Measurements from ENCODE around the gene ALOX12.
"Not testable (repeated sequence)": the region's sequence is repeated elsewhere in the genome, so short reads cannot be mapped to it uniquely, and the experiment has no call there.

DNA sequence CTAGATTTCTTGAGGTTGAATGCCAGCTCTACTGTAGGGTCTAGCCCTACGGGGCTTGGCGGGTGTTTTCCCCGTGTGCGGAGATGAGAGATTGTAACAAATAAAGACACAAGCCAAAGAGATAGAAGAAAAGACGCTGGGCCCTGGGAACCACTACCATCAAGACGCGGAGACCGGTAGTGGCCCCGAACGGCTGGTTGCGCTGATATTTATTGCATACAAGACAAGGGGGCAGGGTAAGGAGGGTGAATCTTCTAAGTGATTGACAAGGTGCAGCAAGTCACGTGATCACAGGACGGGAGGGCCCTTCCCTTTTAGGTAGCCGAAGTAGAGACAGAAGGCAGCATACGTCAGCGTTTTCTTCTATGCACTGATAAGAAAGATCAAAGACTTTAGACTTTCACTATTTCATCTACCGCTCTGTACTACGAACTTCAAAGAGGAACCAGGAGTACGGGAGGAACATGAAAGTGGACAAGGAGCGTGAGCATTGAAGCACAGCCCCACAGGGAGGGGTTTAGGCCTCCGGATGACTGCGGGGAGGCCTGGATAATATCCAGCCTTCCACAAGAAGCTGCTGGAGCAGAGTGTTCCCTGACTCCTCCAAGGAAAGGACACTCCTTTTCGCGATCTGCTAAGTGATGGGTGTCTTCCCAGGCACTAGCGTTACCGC is 51.0 kb downstream of the ALOX12 start:
- TF ChIP-seq, protein P1, sequence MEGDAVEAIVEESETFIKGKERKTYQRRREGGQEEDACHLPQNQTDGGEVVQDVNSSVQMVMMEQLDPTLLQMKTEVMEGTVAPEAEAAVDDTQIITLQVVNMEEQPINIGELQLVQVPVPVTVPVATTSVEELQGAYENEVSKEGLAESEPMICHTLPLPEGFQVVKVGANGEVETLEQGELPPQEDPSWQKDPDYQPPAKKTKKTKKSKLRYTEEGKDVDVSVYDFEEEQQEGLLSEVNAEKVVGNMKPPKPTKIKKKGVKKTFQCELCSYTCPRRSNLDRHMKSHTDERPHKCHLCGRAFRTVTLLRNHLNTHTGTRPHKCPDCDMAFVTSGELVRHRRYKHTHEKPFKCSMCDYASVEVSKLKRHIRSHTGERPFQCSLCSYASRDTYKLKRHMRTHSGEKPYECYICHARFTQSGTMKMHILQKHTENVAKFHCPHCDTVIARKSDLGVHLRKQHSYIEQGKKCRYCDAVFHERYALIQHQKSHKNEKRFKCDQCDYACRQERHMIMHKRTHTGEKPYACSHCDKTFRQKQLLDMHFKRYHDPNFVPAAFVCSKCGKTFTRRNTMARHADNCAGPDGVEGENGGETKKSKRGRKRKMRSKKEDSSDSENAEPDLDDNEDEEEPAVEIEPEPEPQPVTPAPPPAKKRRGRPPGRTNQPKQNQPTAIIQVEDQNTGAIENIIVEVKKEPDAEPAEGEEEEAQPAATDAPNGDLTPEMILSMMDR (IDR thresholded peaks at IDR 0.05 in 8 of 11, conservative IDR thresholded peaks at IDR 0.05 in 3 of 11) = not testable (repeated sequence)
- TF ChIP-seq POLR2AphosphoS5 (IDR thresholded peaks at IDR 0.05) = peak in 2 of 3 donors; percentile 34 to 79
- TF ChIP-seq POLR2A (IDR thresholded peaks at IDR 0.05) = not testable (repeated sequence)

Measured in spleen (tissue), 7 donors.